HG02943 (cell line): Measurements from ENCODE around the gene TBX15.
A peak's percentile ranks its signal among the peaks of the same experiment; 100 is the strongest.
"Not testable (repeated sequence)": the region's sequence is repeated elsewhere in the genome, so short reads cannot be mapped to it uniquely, and the experiment has no call there.

Source experiments
- ATAC-seq: cut with Tn5 transposase; IDR thresholded peaks from one replicate; pipeline ENCODE4 v1.9.1; 2021; ENCODE audit warnings: mild to moderate bottlenecking, low read depth, moderate library complexity; ENCODE audit not compliant: unreplicated experiment

TBX15 gene

DNA sequence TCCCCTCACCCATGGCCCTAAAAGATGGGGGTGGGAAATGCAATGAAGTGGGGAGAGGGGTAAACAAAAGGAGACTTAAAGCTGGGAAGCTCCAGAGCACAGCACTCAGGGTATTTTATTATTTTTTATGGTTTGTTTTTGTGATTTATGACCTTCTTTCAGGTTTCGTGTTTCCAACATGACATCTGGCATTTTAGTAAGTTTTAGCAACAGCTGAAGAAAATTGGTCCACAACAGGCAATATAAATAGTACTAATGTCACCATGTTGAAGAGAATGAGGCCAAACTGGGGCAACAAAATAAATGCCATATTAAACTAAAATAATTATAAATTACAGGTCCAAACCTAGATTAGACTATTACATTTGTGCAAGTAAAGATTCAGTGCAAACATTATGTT is 56.3 kb downstream of the TBX15 start:
- no peak for ATAC-seq

DNA sequence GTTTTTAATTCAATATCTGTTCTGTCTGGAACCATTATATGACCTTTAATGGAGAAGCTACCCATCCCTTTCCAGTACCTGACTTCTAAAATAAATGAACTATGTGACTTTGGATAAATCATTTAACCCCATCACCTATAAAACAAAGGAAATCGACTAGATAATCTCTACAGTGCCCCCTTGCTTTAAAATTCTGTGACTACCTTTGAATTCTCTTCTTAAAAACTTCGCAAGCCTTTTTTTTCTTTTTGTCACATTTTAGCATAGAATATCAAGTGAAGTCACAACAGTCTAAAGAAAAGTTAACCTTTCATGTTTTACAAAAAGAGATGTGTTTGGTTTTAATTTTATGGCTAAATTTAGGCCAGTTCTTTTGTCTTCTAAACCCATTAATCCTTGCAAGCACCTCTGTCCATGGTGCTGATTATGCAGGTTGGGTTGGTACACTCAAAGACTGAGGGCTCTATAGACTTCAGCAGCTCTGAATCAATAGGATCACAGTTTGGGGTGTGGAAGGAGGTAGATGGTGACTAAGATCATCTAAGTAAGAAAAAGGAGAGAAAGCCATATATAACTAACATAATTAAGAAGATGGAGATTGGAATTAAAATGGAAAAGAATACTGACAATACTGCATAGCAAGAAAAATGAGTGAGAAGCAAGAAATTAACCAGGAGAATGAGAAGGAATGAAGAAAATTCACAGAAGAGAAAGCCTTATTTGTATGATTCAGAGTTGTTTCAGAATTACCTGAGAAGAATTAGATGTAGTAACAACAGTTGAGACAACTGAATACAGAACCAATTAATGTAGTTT is 59.2 kb downstream of the TBX15 start:
- no peak for ATAC-seq

DNA sequence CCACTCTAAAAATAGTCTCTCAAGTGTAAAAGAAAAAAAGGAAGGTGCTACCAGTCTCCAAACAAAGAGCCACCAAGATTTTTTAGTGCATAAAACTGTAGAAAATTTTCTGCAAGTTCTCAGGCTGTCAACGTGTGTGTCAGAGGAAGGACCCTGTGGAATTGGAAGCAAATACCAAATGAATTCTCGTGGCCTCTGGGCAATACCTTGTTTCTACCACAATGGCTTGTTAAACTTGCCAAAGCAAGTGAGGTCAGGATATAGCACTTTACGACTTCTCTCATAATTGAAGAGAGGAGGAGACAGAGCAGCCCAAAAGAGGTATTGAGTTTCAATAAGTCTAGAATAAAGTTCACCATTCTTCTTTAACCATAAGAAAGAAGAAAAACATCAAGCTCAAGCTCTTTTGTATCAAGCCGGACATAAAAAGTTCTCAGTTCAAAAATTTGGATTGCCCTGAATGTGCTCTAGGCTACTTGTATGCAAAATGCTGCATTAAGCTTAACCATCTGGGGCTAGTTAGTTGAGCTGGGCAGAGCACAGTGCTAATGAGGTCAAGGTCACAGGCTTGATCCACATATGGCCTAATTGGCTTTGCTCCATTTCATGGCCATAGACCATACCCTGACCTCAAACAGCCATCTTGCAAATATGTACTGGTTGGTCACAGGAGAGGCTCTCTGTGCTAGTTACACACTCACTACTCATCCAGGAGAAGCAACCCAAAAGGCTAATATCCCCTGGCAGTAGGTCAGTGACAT is 60.5 kb downstream of the TBX15 start:
- ATAC-seq: no peak

DNA sequence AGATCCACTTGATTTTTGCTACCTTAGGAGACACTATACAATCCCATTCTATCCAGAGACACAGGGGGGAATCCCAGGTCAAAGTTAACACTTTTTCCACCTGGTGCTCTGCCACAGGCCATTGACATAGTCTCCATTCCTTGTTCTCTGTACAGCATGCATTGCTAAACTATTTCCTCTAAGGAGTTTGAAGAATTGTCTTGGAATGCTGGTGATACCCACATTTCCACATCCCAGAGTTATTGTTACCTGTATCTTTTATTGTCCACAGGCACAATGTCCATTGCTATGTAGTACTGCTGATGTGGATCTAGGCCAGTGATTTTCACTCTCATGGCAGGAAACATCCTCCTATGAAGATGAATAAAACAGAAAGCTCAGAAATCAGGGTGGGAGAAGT is 61.9 kb downstream of the TBX15 start:
- ATAC-seq: no peak

DNA sequence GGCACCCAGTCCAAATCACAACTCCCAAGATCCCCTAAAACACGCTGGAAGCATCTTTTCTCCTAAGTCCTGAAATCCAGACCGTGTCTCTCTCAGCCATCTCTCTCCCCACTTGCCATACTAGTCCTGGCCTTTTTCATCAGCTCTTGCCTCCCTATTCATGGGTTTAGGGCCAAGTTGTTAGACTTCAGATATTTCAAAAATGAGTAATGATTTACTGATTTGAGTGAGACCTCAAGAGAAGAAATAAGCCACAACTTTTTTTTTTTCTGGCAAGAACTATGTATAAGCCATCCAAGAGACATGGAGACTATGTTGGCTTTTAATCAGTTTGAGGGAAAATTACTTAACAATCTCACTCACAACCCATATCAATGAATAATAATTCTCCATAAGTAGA is 62.5 kb downstream of the TBX15 start:
- ATAC-seq: no peak

DNA sequence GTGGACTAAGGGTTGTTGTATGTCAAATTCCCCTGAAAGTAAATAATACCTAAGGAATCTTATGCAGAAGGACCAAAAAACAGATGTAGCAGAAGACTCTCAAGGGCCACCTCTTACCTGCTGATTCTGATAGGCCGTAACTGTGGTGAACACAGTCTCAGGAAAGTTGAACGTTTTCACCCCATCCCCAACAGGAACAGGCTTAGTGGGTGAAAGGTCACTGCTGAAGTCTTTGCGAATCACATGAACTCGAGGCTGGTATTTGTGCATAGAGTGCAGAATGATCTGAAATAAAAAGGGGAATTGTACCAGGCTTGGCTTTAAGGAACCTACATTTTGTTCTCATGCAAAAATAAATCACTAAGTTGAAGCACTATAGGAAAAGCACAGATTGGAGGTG is 64.8 kb downstream of the TBX15 start:
- no peak for ATAC-seq

DNA sequence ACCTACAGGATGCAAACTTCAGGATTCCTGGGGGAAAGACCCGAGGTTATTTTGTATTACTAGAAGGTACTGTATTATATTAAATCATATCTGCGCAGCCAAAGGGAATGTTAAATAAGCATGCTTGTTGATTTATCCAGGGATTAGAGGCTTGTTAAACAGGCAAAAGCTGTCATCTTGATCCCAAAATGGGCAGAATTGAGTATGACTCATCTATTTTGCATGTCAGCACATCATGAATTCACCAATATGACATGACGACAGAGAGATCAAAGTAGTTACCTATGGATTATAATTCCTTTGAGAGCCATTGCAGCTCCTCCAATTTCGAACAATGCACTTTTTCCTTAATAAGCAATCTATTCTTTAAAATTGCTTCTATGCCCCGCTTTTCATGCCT is 66.1 kb downstream of the TBX15 start:
- no peak for ATAC-seq

DNA sequence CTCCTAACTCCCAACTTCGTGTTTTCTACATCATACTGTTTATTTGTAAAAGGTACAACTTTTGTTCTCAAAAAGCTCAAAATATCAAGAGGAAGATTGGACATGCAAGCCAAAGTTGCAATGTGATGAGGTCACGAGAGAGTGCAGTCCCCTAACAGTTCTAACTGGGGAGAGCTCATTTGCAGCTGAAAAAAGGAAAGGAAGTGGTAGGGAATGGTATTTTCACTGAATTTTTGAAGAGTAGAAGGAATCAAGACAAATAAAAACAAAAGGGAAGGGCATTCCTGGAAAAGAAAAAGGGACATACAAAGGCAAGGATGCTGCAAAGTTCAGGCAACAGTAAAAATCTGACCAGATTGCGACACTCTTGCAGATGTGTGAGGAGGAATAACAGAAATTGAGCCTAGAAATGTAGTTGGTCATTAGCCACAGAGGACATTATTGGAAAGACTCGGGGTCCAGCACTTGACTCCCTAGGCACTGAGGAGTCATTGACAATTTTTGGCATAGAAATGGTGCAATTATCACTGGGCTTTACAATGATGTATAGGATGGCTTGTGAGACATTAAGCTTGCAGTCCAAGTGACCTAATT is 67.9 kb downstream of the TBX15 start:
- ATAC-seq: no peak

DNA sequence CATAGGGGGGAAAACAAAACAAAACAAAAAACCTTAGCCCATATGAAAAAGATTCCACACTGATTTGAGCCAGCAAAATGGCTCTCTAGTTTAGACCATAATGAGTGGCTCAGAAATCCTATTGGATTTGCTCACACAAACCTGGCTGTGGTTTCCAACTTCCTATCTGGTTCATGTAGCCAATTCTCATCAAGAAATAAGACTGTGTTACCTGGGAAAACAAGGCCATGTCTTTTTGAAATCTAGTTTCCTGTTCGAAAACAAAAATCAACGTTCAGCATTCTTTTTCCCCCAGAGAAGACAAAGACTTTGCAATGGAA is 69.2 kb downstream of the TBX15 start:
- no peak for ATAC-seq

DNA sequence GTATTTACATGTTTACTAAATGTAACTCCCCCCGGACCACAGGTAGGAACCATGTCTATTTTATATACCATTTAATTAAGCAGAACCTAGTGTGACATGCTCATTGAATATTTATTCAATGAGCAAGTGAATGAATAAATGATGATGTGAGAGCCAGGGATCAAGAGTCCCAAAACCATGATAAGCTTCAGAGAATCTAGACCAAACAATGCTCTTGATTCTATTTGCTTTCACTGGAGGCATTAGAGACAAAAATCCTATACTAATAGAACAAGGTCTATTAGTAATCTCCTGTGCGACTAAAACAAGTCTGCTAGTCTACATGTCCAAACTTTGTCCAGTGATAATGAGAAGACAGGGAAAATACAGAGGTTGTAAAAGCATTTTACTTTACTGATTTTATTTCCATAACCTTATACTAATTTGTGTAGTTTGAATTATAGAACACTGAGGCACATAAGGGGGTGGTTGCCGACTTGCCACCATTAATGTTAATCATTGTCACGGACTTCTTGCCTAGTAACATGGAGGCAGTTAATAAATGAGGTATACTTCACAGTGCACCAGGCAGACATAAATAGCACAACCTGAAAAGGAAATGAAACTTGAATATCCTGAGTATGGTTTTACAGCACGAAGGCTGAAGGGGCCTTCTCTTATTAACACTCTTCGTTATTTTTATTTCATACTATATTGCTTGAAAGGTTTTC is 69.8 kb downstream of the TBX15 start:
- peak; percentile 48 for ATAC-seq

DNA sequence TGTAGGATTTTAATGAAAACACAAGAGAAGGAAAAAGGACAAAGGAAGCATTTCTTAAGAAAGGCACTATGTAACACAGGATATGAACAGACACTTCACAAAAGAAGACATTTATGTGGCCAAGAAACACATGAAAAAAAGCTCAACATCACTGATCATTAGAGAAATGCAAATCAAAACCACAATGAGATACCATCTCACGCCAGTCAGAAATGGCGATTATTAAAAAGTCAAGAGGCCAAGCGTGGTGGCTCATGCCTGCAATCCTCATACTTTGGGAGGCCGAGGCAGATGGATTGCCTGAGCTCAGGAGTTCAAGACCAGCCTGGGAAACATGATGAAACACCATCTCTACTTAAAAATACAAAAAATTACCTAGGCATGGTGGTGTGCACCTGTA is 71.8 kb downstream of the TBX15 start:
- not testable (repeated sequence) for ATAC-seq

DNA sequence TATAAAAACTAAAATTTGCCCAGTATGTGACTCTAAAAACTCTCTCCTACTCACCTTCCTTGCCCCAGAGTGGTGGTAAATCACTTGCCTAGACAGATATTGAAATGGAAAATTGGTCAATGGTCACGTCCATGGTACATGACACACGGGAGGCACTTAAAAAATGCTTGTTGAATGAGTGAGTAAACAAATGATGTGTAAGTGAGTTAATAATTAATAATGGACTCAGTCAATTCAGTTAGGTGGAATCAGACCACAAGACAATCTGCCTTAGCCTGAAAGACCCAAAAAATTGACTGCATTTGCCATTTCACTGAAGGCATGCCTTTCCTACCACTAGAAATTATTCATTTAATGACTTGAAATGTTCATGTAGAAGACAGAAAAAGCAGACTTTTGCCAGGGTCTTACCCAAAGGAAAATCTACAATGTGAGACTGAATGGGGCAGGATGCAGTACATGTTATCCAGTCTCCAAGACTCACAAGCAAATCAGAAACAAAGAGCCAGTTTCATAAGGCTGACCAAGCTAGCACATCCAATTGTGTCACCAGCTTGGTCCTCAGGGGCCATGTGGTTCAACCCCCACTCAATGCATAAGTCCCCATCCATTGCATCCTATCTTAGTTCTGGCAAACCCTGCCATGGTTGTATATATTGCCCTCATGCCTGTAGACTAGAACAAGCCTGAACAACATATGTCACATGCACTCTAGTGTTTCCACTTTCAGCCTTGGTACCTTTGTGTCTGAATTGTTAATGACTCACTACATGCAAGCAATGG is 73.6 kb downstream of the TBX15 start:
- ATAC-seq: peak; percentile 57

DNA sequence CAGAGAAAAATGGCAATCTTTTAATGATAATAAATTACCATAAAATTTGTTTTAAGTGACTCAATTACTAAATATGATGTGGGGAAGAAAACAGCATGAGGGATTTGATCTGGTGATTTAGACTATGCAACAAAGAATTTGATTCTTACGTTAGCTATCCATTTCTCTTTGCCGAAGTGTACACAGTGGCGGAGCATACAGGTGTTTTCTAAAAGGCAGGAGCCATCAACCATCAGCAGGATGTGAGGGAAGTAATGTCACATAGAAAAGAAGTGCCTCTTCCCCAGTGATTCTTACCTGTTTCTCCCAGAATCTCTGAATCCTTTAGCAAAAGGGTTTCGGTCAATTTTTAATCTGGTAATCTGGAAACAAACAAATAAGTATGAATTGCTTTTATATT is 74.3 kb downstream of the TBX15 start:
- ATAC-seq: no peak

DNA sequence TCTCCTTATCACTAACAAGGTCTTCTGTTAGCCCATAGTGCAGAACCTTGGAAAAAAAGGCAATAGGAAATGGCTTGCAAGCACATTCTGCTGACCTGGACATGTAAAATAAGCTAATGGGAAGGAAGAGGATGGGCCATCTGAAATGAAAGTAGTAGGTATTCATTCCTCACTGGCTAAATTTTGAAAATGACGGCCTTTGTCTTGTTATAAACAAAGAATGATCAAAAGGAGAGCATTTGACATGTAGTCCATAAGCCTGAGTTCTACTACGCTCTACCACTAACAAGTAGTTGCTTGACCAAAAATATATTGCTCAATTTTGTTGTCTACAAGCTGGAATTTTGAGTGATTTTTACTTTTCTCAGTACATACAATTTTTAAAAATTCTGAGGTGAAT is 75.6 kb downstream of the TBX15 start:
- no peak for ATAC-seq

DNA sequence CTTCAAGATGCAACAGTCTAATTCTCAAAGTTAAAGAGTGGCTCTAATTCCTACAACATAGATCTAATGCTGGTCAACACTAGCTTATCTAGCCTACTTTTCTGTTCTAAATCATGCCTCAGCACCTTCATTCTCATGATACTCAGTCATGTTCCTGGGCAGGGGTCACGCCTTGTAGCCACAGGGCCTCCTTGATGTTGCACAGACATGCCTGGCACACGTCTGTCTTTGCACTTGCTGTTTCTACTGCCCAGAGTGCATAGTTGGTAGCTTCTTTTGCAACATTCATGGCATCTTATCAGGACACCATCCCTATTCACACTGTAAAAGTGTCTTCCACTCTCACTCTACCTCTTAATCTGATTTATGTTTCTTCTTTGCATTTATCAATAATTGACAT is 76.6 kb downstream of the TBX15 start:
- no peak for ATAC-seq

DNA sequence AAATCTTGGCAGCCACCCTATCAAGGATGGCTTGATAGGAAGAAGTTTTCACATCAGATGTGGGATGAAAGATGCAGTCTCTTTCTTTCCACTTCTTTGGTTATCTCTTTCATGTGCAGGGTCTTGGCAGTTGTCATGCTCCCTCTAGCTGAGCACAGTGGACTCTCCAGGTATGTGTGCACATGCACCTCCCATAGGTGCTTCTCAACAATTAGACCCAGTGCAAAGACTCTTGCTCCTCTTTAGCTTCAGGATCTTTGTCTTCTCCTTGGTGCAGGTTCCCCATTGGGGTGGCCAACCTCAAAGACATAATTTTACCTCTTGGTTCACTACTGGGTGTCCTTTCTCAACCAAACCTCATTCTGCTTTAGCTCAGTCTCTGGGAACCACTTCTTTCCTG is 80.7 kb downstream of the TBX15 start:
- ATAC-seq: no peak

DNA sequence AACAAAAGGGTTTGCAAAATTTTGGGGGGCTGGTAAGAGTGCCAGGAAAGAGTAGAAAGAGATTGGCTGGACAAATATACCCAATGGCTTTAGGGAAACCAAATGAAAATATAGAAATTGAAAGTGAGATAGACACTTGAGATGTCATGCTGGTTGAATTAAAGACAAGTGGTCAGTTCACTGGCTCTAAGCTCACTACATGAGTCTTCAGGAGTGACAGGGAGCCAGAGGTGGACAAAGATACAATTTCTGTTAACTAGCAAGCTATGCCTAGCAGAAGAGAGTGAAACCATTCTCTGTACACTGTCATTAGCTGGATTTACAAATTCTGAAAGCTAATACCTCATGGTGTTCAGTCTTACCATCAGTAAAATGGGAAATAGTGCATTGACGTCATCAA is 82.5 kb downstream of the TBX15 start:
- no peak for ATAC-seq

DNA sequence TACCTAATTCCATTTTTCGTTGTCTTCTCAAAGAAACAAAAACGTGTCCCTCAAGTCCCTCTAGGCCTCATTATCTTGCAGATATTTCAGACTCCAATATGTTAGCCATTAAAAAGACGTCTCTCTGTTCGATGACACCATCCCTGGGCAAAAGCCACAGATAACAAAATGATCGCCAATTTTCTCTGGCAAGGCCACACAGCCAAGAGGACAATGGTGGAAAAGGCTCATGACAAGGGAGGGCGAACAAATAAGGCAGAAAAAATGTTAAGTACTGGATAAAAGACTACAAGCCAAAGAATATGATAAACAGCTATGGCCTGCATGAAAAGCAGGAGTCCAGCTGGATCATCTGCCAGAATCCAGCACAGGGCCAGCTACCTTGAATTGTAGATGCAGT is 82.9 kb downstream of the TBX15 start:
- ATAC-seq: no peak

DNA sequence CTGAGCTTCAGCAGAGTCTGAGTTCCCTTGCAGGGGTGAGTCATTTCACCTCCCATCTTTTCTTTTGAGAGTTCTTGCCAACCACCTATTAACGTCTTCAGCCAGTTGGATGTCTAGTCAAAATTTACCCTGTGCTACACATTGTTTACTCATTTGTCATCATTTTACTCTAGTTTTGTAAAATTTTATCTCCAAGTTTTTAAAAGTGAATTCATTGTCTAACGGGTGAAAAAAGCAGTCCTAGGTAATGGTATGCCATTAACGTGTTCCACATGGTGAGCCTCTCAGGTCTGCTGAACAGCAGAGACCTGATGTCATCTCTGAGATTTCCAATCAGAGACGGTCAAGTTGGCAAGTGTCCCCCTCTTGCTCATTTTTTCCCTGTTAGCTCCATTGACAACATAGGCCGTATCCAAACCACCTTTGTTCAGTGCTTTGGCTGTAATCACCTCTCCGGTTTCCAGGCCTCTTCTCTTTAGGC is 85.4 kb downstream of the TBX15 start:
- ATAC-seq: no peak

DNA sequence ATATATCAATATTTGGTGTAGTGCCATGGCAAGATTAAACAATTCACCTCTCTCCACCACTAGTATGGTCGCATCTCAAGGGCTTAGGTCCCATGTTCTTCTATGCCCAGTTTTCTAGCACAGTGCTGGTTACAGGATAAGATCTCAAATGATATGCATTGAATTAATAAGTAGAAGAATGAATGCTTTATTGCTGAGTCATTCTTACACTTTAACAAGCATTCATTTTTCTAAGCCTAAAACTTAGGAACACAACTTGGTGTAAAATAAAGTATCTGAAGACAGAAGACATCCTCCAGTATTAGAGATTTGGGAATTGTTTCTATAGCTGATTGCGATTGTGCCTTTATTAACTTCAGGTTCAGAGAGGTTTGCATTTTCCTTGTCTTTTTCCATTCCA is 85.8 kb downstream of the TBX15 start:
- ATAC-seq: no peak
